GM20000 (cell line): ENCODE measurements around the gene RIMBP2.

Experiments
- DNase-seq: peaks from one replicate; pipeline ENCODE4 v3.0.0; 2012; ENCODE audit warnings: low spot score
- CTCF ChIP-seq: IDR thresholded peaks from 2 replicates; pipeline ENCODE4 v1.5.1; 2012; ENCODE audit warnings: mild to moderate bottlenecking, control low read depth; ENCODE audit errors: extremely low read depth, missing control alignments

Gene RIMBP2

GRCh38 chr12:130490674-130491073 lies 225.4 kb downstream of the RIMBP2 start:
- TF ChIP-seq CTCF: no peak
- no peak for DNase-seq

GRCh38 chr12:130489293-130489692 lies 226.8 kb downstream of the RIMBP2 start:
- TF ChIP-seq CTCF: no peak
- DNase-seq: no peak

- no peak for TF ChIP-seq CTCF
- DNase-seq: no peak
Measured at GRCh38 chr12:130488358-130488710, 227.8 kb downstream of the RIMBP2 start.

GRCh38 chr12:130487636-130488357 lies 228.3 kb downstream of the RIMBP2 start:
- DNase-seq: no peak
- no peak for TF ChIP-seq CTCF

- no peak for TF ChIP-seq CTCF
- DNase-seq: no peak
Measured at GRCh38 chr12:130486891-130487416, 229.1 kb downstream of the RIMBP2 start.

GRCh38 chr12:130486146-130486435 lies 230.0 kb downstream of the RIMBP2 start:
- DNase-seq: no peak
- TF ChIP-seq CTCF: no peak

- no peak for TF ChIP-seq CTCF
- DNase-seq: no peak
Measured at GRCh38 chr12:130485291-130486145, 230.6 kb downstream of the RIMBP2 start.
